Epithelial cell of prostate (primary cell): ENCODE results near the gene EIF3L.

Experiments used
- DNase-seq: peaks from one replicate; pipeline ENCODE4 v3.0.0-alpha.2; 2011; ENCODE audit warnings: low read depth, low spot score
- H3K27ac ChIP-seq: fragments of 450-650 bp; 2 replicates; pipeline ENCODE4 v1.5.1; 2017; ENCODE audit warnings: mild to moderate bottlenecking

Gene EIF3L

GRCh38 chr22:37816543-37817180 is 32.6 kb upstream of the EIF3L start:
- H3K27ac ChIP-seq = no peak overlapping the region
- no peak for DNase-seq

- H3K27ac ChIP-seq = no peak overlapping the region
- DNase-seq = no peak
Measured at GRCh38 chr22:37817705-37818408, 31.4 kb upstream of the EIF3L start.

- no peak overlapping the region for H3K27ac ChIP-seq
- DNase-seq = no peak
Measured at GRCh38 chr22:37818409-37819104, 30.7 kb upstream of the EIF3L start.

- H3K27ac ChIP-seq = no peak overlapping the region
- no peak for DNase-seq
Measured at GRCh38 chr22:37819105-37819433, 30.1 kb upstream of the EIF3L start.

- H3K27ac ChIP-seq = no peak overlapping the region
- no peak for DNase-seq
Measured at GRCh38 chr22:37820350-37820749, 28.9 kb upstream of the EIF3L start.

GRCh38 chr22:37822079-37822833 is 27.0 kb upstream of the EIF3L start:
- DNase-seq = no peak
- no peak overlapping the region for H3K27ac ChIP-seq

GRCh38 chr22:37823134-37823985 is 25.9 kb upstream of the EIF3L start, which contains the start of gene GALR3:
Gene GALR3 (plus strand): TSS chr22:37823382. CDS start chr22:37823407, 25 bp downstream.
- DNase-seq = no peak
- no peak within 1 kb of the TSS for H3K27ac ChIP-seq

- H3K27ac ChIP-seq = no peak overlapping the region
- no peak for DNase-seq
Measured at GRCh38 chr22:37824674-37825641, 24.3 kb upstream of the EIF3L start.

GRCh38 chr22:37827056-37827455 is 22.2 kb upstream of the EIF3L start:
- H3K27ac ChIP-seq = no peak overlapping the region
- no peak for DNase-seq

GRCh38 chr22:37830093-37830842 is 19.0 kb upstream of the EIF3L start:
- no peak for DNase-seq
- H3K27ac ChIP-seq = no peak overlapping the region

GRCh38 chr22:37831472-37831871 is 17.7 kb upstream of the EIF3L start:
- DNase-seq = no peak
- H3K27ac ChIP-seq = no peak overlapping the region

GRCh38 chr22:37832022-37832857 is 17.0 kb upstream of the EIF3L start:
- DNase-seq = no peak

GRCh38 chr22:37842015-37842793 is 7.0 kb upstream of the EIF3L start:
- H3K27ac ChIP-seq = no peak overlapping the region
- DNase-seq = no peak

More at GRCh38 chr22:37832022-37832857, 17.0 kb upstream of the EIF3L start:
- no peak overlapping the region for H3K27ac ChIP-seq

- peak overlapping the region; percentile 74 for H3K27ac ChIP-seq
- no peak for DNase-seq
Measured at GRCh38 chr22:37843741-37844089, 5.5 kb upstream of the EIF3L start.

- peak overlapping the region; percentile 74 for H3K27ac ChIP-seq
- DNase-seq = no peak
Measured at GRCh38 chr22:37844904-37845329, 4.3 kb upstream of the EIF3L start.

GRCh38 chr22:37846433-37846832 is 2.8 kb upstream of the EIF3L start:
- no peak overlapping the region for H3K27ac ChIP-seq
- DNase-seq = no peak
